ENCODE results near the gene GREM1. TPM values are rescaled to one million over a fixed set of nuclear protein-coding genes. Genes with fewer than 3 reads are reported as not detected.
A peak's percentile ranks its signal among the peaks of the same experiment; 100 is the strongest.

GREM1 gene
- total and polyA plus RNA-seq, 12 donors = 0.08 to 1.0 (median 0.69) TPM; not detected in 1

DNA sequence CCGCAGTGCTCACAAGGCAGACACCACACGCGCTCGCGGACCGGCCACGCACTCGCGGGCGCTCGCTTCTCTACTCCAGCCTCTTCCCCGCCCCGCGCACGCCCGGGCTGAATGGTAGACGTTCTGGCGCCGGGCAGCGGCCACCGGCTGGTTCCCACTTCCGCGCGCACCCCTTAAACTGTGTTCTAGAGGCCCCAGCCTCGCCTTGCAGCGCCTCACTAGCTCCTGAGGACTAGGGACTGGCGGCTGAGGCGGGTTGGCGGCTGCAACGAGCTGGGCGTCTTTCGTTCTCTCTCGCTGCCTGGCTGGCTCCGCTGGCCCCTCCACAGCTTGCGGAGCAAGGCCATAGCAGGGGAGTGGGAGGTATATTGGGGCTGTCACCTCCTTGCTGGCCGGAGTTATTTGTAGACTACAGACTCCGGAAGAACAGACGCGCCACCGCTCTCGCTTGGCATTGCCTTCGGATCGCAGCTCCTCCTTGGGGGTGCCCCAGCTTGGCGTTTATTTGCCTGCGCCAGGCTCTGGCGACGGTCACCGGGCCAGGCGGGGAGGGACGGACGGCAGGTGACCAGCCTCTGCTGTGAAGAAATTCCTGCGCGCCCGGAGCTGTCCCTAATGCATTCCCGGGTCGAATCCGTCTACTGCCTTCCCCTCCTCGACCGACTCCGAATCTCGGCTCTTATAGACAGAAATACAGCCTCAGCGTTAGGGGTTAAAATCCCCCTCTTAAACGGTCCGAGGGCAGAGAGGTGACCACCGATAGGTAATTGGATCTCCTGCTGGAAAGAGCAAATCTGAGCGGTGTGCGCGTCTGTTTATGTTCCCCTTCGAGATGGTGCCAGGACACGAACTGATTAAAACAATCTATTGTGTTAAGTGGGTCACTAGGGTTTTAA is 1.3 kb downstream of the GREM1 start:
- peaks cover 60% of the 10 kb centered on the region for H3K27me3 ChIP-seq
- intact Hi-C loops (cut with DNase I) = no loop called here

DNA sequence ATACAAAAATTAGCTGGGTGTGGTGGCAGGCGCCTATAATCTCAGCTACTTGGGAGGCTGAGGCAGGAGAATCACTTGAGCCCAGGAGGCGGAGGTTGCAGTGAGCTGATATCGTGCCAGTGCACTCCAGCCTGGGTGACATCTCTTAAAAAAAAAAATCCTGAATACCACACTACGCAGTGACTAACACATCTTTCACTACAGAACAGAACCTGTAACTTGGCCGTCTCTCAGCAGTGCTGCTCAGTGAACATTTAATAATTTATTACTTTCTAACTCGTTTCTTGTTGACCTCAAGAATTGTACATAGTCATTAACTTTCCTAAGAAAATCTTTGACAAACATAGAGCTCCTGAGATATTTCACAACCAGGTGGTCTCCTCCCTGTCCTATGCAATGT is 3.8 kb downstream of the GREM1 start:
- no peak overlapping the region for H3K27ac ChIP-seq
- no peaks in the 10 kb centered on the region for H3K9me3 ChIP-seq (replicated peaks in 1 of 3)
- peaks cover 39% of the 10 kb centered on the region for H3K27me3 ChIP-seq
- intact Hi-C loops (cut with DNase I) = no loop called here
- H3K4me3 ChIP-seq = no peak overlapping the region
- no peaks in the 10 kb centered on the region for H3K36me3 ChIP-seq (replicated peaks in 1 of 2)
- TF ChIP-seq, protein P1, sequence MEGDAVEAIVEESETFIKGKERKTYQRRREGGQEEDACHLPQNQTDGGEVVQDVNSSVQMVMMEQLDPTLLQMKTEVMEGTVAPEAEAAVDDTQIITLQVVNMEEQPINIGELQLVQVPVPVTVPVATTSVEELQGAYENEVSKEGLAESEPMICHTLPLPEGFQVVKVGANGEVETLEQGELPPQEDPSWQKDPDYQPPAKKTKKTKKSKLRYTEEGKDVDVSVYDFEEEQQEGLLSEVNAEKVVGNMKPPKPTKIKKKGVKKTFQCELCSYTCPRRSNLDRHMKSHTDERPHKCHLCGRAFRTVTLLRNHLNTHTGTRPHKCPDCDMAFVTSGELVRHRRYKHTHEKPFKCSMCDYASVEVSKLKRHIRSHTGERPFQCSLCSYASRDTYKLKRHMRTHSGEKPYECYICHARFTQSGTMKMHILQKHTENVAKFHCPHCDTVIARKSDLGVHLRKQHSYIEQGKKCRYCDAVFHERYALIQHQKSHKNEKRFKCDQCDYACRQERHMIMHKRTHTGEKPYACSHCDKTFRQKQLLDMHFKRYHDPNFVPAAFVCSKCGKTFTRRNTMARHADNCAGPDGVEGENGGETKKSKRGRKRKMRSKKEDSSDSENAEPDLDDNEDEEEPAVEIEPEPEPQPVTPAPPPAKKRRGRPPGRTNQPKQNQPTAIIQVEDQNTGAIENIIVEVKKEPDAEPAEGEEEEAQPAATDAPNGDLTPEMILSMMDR (IDR thresholded peaks at IDR 0.05) = no peak
- no peak for TF ChIP-seq POLR2A (IDR thresholded peaks at IDR 0.05)
- WGBS, 4 donors = 73 to 76% (median 75%) methylated on average over 6 of the region's 6 CpGs
- peaks cover 0 to 15% of the 10 kb centered on the region in 2 donors for H3K4me1 ChIP-seq (replicated peaks in 1 of 2)
- no peak for DNase-seq

More for the DNA sequence above, 1.3 kb downstream of the GREM1 start:
- Histone ChIP-seq H3K4me3 (peak overlapping the region in 1 of 4 donors; percentile 41), H3K9me3 (replicated peaks in 1 of 3) (no peaks in the 10 kb centered on the region), H3K4me1 (replicated peaks in 1 of 2) (peaks cover 0 to 15% of the 10 kb centered on the region in 2 donors), H3K27ac (no peak overlapping the region), H3K36me3 (replicated peaks in 1 of 2) (no peaks in the 10 kb centered on the region)
- TF ChIP-seq, protein P1 (IDR thresholded peaks at IDR 0.05) = no peak
- WGBS, 4 donors = 3 to 8% (median 4%) methylated on average over 9 to 70 of the region's 70 CpGs
- no peak for DNase-seq

- Histone ChIP-seq H3K27me3 (peaks cover 34% of the 10 kb centered on the region), H3K9me3 (replicated peaks in 1 of 3) (no peaks in the 10 kb centered on the region), H3K27ac (no peak overlapping the region), H3K4me3 (no peak overlapping the region), H3K36me3 (replicated peaks in 1 of 2) (no peaks in the 10 kb centered on the region), H3K4me1 (replicated peaks in 1 of 2) (peaks cover 0 to 12% of the 10 kb centered on the region in 2 donors)
- intact Hi-C loops (cut with DNase I) = no loop called here
- DNase-seq = no peak
- no peak for TF ChIP-seq POLR2A (IDR thresholded peaks at IDR 0.05)
- TF ChIP-seq, protein P1 (IDR thresholded peaks at IDR 0.05) = no peak
Observed at GRCh38 chr15:32722136-32722535, 4.3 kb downstream of the GREM1 start.

DNA sequence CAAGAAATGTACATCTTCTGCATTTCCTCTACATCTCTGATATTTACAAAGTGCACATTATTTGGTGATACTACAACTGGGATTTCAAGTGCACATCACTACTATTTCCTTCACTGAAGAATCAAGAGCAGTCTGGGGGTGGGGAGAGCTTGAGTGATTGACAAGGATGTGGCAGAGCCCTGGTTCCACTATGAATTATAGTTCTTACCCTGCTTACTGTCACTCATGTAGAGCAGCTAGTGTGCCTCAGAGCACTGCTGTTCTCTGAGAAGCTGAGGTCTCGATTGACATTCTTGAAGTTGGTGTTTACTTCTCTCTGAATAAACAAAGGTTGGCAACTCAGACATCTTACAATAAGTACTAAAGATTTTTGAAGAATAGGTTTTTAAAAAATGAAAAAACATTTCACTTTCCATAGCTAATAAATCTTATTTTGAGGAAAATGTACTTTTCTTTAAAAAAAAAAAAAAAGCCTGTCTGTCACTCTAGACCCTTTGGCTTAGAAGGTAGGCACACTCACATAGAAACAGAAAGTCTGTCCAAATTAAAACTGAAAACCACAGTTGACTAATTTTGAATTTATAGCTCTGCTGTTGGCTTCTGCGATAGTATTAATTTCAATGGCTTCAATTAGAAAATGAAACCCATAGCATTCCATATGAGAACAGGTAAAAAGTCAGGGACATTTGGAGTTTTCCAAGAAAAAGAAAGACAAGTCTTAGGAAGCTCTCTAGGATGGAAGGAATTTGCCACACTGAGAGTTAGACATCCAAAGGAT is 5.6 kb downstream of the GREM1 start:
- intact Hi-C loops (cut with DNase I) = no loop called here

More for the DNA sequence above, 5.6 kb downstream of the GREM1 start:
- Histone ChIP-seq H3K4me1 (replicated peaks in 1 of 2) (peaks cover 0 to 6% of the 10 kb centered on the region in 2 donors), H3K36me3 (replicated peaks in 1 of 2) (no peaks in the 10 kb centered on the region), H3K4me3 (no peak overlapping the region), H3K9me3 (replicated peaks in 1 of 3) (no peaks in the 10 kb centered on the region), H3K27me3 (peaks cover 22% of the 10 kb centered on the region), H3K27ac (no peak overlapping the region)
- WGBS, 4 donors = 69 to 76% (median 75%) methylated on average over 2 of the region's 2 CpGs
- DNase-seq = no peak
- TF ChIP-seq, protein P1 (IDR thresholded peaks at IDR 0.05) = no peak
- no peak for TF ChIP-seq POLR2A (IDR thresholded peaks at IDR 0.05)

Data from adrenal gland (tissue), 12 donors.